T-helper 2 cell treated with Interferon-gamma antibody and Interleukin-4, amounts not matched to agents 100 ng/mL and 5 ng/mL, for 36 hours (primary cell): ENCODE results near the gene TXNRD3. TPM values are rescaled to one million over a fixed set of nuclear protein-coding genes. Genes with fewer than 3 reads are reported as not detected.

ENCODE experiments used
- total RNA-seq: library from RNA; stranded (reverse); gene quantifications from 2 replicates; pipeline ENCODE4 v1.2.3, GENCODE V29; 2022

TXNRD3 gene
- total RNA-seq, 1 donor from 2014 or later: 0.27 TPM

Other genes starting within 250 kb of the TXNRD3 start
- 28.1 and 28.6 TPM in 2 replicates for gene ZXDC, start 179.2 kb downstream of the TXNRD3 start, total RNA-seq
- not detected in 2 replicates for gene UROC1, start 137.4 kb downstream of the TXNRD3 start, total RNA-seq
- not detected in 2 replicates for gene CHST13, start 131.0 kb downstream of the TXNRD3 start, total RNA-seq
- gene C3orf22, start 96.2 kb downstream of the TXNRD3 start, total RNA-seq: not detected in 2 replicates
- 5.4 and 7.0 TPM in 2 replicates for gene CHCHD6, start 49.1 kb upstream of the TXNRD3 start, total RNA-seq